Measurements from ENCODE around the gene TCF7L2. TPM values are rescaled to one million over a fixed set of nuclear protein-coding genes. Genes with fewer than 3 reads are reported as not detected.

The TCF7L2 gene
- polyA plus RNA-seq, 1 experiment, result 11.3 TPM

DNA sequence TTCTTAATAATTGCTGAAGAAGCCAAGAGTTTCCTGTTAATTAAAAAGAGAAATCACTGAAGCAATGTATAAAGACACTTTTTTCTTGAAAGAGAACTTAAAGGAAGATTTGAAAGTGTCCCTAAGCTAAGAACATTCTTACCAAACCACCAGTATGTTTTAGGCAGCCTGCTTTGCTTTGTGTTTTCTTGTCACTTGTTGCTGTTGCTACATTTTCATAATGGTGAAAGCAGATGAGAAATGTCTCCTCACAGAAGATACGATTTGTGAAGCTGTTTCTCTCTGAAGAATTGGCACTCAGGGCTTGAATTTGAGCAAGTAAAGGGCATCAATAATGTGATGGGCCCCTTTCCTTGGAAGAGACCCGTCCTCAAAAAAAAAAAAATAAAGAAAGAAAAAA lies 30.9 kb downstream of the TCF7L2 start:
- Histone ChIP-seq H3K4me3 (ENCODE audit: low read depth, low read length) (no peak overlapping the region), H3K36me3 (ENCODE audit: control insufficient read depth, insufficient read depth, low read length) (peaks cover 5% of the 10 kb centered on the region; the same call in 1 of the 2 replicates), H3K27me3 (ENCODE audit: control insufficient read depth, insufficient read depth, low read length) (no peaks in the 10 kb centered on the region)
- TF ChIP-seq, protein P1, sequence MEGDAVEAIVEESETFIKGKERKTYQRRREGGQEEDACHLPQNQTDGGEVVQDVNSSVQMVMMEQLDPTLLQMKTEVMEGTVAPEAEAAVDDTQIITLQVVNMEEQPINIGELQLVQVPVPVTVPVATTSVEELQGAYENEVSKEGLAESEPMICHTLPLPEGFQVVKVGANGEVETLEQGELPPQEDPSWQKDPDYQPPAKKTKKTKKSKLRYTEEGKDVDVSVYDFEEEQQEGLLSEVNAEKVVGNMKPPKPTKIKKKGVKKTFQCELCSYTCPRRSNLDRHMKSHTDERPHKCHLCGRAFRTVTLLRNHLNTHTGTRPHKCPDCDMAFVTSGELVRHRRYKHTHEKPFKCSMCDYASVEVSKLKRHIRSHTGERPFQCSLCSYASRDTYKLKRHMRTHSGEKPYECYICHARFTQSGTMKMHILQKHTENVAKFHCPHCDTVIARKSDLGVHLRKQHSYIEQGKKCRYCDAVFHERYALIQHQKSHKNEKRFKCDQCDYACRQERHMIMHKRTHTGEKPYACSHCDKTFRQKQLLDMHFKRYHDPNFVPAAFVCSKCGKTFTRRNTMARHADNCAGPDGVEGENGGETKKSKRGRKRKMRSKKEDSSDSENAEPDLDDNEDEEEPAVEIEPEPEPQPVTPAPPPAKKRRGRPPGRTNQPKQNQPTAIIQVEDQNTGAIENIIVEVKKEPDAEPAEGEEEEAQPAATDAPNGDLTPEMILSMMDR (IDR thresholded peaks at IDR 0.05; ENCODE audit: insufficient read depth, low read depth, low read length), result no peak
- ChIA-PET POLR2A (no interaction called here), CTCF (no interaction called here)
- DNase-seq (ENCODE audit: low read depth), result no peak

DNA sequence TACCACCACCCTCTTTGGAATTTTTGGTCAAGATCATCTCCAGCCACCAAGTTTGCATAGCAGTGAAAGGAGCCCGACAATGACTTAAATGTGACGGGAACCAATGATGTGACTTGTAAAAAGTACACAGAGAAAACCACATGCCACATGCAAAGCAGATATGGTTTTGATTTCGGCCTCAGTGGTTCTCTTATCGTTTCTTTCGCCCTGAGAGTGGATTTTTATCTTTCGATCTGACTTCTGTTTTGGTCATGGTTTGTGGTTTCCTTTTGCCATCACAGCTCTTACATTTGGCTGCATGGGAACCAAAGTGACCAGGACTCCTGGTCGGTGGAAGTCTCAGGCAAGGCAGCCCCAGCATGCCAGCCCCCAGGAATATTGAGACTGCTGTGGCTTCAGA lies 31.5 kb downstream of the TCF7L2 start:
- POLR2A ChIA-PET, result no interaction called here

DNA sequence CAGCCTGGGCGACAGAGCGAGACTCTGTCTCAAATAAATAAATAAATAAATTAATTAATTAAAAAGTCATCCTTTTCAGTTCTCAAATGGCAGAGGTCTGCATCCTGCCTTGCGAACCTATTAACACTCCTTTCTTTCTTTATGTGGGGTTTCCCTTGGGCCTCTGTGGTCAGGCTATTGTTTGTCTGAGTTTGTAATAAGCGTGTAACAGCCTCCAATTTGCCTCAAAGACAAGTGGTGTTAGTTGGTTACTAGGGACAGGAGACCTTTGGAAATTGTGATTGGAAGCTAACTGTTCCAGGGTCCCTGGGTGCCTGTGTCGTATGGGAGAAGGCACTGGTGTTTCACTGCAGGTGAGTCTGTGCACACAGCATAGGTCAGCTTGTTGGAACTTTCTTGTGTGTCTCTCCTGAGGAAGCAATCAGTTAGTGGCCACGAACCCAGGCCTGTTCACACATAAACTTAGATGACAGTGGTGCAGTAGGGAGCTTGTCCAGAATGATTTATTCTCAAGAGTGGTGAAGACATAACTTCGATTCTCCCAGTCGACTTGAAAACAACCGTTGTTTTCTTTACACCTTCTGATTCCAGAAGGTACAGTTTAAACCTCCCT lies 33.5 kb downstream of the TCF7L2 start:
- POLR2A ChIA-PET, result no interaction called here
- H3K27me3 ChIP-seq (ENCODE audit: control insufficient read depth, insufficient read depth, low read length), result no peaks in the 10 kb centered on the region
- H3K4me3 ChIP-seq (ENCODE audit: low read depth, low read length), result no peak overlapping the region
- no peak for DNase-seq (ENCODE audit: low read depth)
- CTCF ChIA-PET, result interaction anchor here (0.8 to 0.9 kb wide), 2 partner anchors 13 kb away, joined by 3 read pairs; no protein-coding TSS in a partner anchor
- TF ChIP-seq, protein P1 (IDR thresholded peaks at IDR 0.05; ENCODE audit: insufficient read depth, low read depth, low read length), result no peak
- peaks cover 2% of the 10 kb centered on the region for H3K36me3 ChIP-seq (ENCODE audit: control insufficient read depth, insufficient read depth, low read length)

More for the DNA sequence above, 31.5 kb downstream of the TCF7L2 start:
- Histone ChIP-seq H3K4me3 (ENCODE audit: low read depth, low read length) (no peak overlapping the region), H3K36me3 (ENCODE audit: control insufficient read depth, insufficient read depth, low read length) (peaks cover 5% of the 10 kb centered on the region; the same call in 1 of the 2 replicates), H3K27me3 (ENCODE audit: control insufficient read depth, insufficient read depth, low read length) (no peaks in the 10 kb centered on the region)
- TF ChIP-seq, protein P1 (IDR thresholded peaks at IDR 0.05; ENCODE audit: insufficient read depth, low read depth, low read length), result no peak
- no peak for DNase-seq (ENCODE audit: low read depth)
- CTCF ChIA-PET, result no interaction called here

DNA sequence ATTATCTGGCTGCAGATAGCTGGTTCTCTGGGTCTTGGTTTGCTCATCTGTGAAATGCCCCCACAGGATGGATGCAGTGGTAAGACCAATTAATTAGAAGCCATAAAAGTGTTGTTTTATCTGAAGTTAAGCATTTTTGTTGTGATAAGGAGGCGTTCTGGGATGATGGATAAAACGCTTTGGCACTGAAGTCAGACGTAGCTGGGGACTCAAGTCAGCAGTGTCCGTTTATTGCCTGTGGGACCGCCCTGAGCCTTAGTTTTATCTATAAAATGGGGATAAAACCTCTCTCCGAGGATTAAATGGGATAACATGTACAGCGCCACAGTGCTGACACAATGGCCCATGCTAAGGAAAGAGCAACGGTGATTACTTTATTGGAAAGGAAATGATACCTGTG lies 34.7 kb downstream of the TCF7L2 start:
- TF ChIP-seq, protein P1 (IDR thresholded peaks at IDR 0.05; ENCODE audit: insufficient read depth, low read depth, low read length), result no peak
- CTCF ChIA-PET, result no interaction called here
- no peak for DNase-seq (ENCODE audit: low read depth)

DNA sequence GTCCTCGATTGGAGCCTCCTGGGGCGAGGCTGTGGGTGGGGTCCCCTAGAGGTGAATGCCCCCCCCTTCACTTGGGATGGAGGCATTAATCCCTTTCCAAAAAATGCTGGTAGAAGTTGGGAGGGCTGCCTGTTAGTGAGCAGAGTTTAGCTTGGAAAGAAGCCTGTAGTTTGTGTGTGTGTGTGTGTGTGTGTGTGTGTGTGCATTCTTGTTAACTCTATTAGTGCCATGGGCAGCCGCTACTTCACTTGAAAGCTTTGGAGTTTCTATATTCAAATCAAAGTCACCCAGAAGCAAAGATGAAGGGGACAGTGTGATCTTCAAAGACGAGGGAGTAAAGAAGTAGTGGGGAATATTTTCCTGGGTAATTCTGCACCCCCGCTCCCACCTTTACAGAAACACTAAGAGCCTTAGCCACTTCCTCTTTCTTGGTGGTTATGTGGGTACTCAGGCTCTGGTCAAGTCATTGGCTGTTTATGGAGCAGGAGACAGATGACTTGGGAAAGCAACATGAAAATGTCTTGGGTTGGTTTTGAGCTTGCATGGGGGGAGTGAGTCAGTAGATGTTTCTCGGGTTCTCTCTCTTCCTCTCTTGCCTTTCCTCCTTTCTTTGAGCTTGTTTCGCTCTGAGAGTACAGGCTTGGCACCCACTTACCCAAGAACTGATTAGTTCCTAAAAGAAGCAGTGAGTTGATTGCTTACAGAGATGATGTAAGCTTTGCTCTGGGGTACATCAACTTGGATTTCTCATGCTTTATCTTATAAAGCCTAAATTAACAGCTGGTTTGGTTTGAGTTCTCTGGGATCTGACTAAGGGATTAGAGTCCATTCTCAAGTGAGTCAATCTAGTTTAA lies 35.9 kb downstream of the TCF7L2 start:
- TF ChIP-seq, protein P1 (IDR thresholded peaks at IDR 0.05; ENCODE audit: insufficient read depth, low read depth, low read length), result no peak
- no peak for DNase-seq (ENCODE audit: low read depth)
- ChIA-PET POLR2A (interaction anchor here (0.5 kb wide), 1 partner anchor 88 kb away, joined by 7 read pairs; no protein-coding TSS in a partner anchor), CTCF (interaction anchor here (0.7 to 2.1 kb wide), 5 partner anchors 11 to 419 kb away, joined by 3 to 8 read pairs (median 3); no protein-coding TSS in a partner anchor)
- Histone ChIP-seq H3K4me3 (ENCODE audit: low read depth, low read length) (no peak overlapping the region), H3K27me3 (ENCODE audit: control insufficient read depth, insufficient read depth, low read length) (no peaks in the 10 kb centered on the region), H3K36me3 (ENCODE audit: control insufficient read depth, insufficient read depth, low read length) (peaks cover 4% of the 10 kb centered on the region)

More for the DNA sequence above, 34.7 kb downstream of the TCF7L2 start:
- Histone ChIP-seq H3K36me3 (ENCODE audit: control insufficient read depth, insufficient read depth, low read length) (peaks cover 2% of the 10 kb centered on the region), H3K4me3 (ENCODE audit: low read depth, low read length) (no peak overlapping the region), H3K27me3 (ENCODE audit: control insufficient read depth, insufficient read depth, low read length) (no peaks in the 10 kb centered on the region)
- POLR2A ChIA-PET, result no interaction called here
